Natural killer cell treated with Interleukin-12 subunit alpha and Interleukin-12 subunit beta and Interleukin-15 and Interleukin-18, amount 100 ng/mL, for 72 hours (primary cell): ENCODE data around the gene NAV2. TPM values are rescaled to one million over a fixed set of nuclear protein-coding genes. Genes with fewer than 3 reads are reported as not detected.

ENCODE experiments used
- ATAC-seq, 2 donors: fragments of 150-1000 bp; cut with Tn5 transposase in 1 of 2; sonication (Bioruptor Pico), chemical (Tn5 transposase) in 1 of 2; 2 replicates each; pipeline ENCODE4 v1.10.0; 2021
- DNase-seq: peaks from one replicate; pipeline ENCODE4 v3.0.0; 2022; ENCODE audit warnings: low spot score
- H3K27ac Mint-ChIP-seq, 2 donors: 1 replicate in 1 of 2; 2 replicates in 1 of 2; pipeline ENCODE4 v1.8.0; 2022; ENCODE audit warnings: mixed read lengths in 2 of 2, mild to moderate bottlenecking in 1 of 2, moderate library complexity in 1 of 2
- H3K27me3 Mint-ChIP-seq, 2 donors: 1 replicate in 1 of 2; 2 replicates in 1 of 2; pipeline ENCODE4 v1.8.0; 2022; ENCODE audit warnings: mixed read lengths in 2 of 2
- H3K36me3 Mint-ChIP-seq: one replicate; pipeline ENCODE4 v1.8.0; 2022; ENCODE audit warnings: mixed read lengths
- H3K4me1 Mint-ChIP-seq, 2 donors: 1 replicate in 1 of 2; 2 replicates in 1 of 2; pipeline ENCODE4 v1.8.0; 2022; ENCODE audit warnings: low read depth in 2 of 2, mixed read lengths in 2 of 2, mild to moderate bottlenecking in 1 of 2
- H3K4me3 Mint-ChIP-seq: one replicate; pipeline ENCODE4 v1.8.0; 2022; ENCODE audit warnings: mixed read lengths
- H3K9me3 Mint-ChIP-seq: 2 replicates; pipeline ENCODE4 v1.8.0; 2022; ENCODE audit warnings: mixed read lengths
- total RNA-seq, 2 donors: library from RNA; stranded (reverse); gene quantifications; one replicate each; pipeline ENCODE4 v1.2.3, GENCODE V29; 2022

Gene NAV2
- total RNA-seq, 2 donors from 2014 or later: 0.31 to 0.67 TPM

DNA sequence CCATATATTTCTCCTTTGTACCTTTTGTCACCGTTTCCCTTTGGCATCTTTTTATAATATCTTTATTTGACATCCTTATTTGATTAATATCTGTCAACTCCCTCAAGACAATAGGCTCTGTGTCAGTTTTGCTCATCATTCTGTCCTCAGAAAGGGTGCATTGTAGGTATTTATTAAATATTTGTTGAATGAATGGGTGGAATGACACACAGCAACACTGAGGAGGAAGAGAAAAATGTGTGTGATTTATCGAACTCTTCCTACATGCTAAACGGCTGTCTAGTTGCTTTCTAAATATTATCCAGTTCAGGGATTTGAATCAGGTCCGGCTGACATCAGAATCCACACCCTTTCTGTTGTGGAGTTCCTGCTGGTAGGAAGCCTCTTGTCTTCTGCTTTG is 98.2 kb downstream of the NAV2 start:
- Mint-ChIP-seq H3K36me3 (no peaks in the 10 kb centered on the region), H3K27ac (no peak overlapping the region), H3K9me3 (no peaks in the 10 kb centered on the region), H3K4me3 (no peak overlapping the region), H3K27me3 (peaks cover 11 to 17% of the 10 kb centered on the region in 2 donors), H3K4me1 (peaks cover 0 to 2% of the 10 kb centered on the region in 2 donors)
- DNase-seq (no peak), ATAC-seq (no peak)

DNA sequence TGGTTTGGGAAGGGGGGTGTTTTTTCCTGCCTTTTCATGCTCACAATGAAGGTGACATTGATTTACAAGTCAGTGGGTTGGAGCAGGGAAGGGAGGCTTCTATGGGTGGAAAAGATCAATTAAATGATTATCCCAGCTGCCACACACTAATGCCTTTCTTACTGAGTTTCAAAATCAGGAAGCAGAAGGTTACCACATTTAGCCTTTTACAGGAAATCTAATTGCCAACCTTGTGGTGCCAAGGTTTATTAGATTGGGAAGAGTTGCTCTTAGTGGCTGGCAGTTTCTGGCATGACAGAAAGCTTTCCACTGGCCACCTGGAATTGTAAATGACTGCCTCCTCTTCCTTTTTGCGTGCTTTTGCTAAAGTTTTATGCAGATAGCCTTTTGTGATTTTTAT is 98.7 kb downstream of the NAV2 start:
- Mint-ChIP-seq H3K27ac (no peak overlapping the region), H3K27me3 (peaks cover 13 to 17% of the 10 kb centered on the region in 2 donors), H3K9me3 (no peaks in the 10 kb centered on the region), H3K4me1 (peaks cover 0 to 2% of the 10 kb centered on the region in 2 donors), H3K36me3 (no peaks in the 10 kb centered on the region), H3K4me3 (no peak overlapping the region)
- ATAC-seq: no peak
- no peak for DNase-seq

DNA sequence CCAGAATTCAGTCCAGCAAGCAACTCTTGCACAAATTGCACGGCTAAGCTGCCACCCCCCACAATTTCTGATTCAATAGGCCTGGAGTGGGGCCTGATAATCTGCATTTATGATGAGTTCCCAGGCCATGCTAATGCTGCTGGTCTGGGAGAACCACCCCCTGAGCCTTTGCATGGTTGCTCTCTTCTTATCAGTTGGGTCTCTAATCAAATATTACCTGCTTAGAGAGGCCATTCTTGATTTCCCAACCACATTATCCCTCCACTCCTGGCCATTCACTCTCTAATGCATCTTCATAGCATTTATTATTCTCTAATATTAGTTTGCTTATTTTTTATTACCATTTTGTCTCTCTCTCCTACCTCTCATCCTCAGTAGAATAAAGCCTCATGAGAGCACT is 99.5 kb downstream of the NAV2 start:
- H3K27ac Mint-ChIP-seq: no peak overlapping the region
- H3K9me3 Mint-ChIP-seq: no peaks in the 10 kb centered on the region
- peaks cover 0 to 2% of the 10 kb centered on the region in 2 donors for H3K4me1 Mint-ChIP-seq
- H3K4me3 Mint-ChIP-seq: no peak overlapping the region
- no peaks in the 10 kb centered on the region for H3K36me3 Mint-ChIP-seq
- peaks cover 14 to 17% of the 10 kb centered on the region in 2 donors for H3K27me3 Mint-ChIP-seq
- ATAC-seq: no peak
- no peak for DNase-seq

DNA sequence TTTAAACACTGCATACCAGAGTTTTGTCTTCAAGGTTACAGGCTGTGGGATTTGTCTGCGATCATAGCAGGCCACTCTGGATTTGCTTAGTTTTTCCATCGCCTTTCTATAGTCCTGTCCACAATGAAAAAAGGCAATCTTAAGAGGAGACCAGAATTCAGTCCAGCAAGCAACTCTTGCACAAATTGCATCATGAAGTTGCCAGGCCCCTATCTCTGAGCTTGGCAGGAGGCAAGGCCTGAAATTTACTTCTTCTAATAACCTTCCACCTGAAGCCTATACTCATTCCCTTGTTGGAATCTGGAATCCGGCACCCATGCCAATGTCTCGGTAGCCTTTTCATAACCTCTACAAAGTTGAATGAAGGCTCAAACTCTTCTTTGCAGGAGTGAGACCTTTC is 100.1 kb downstream of the NAV2 start:
- Mint-ChIP-seq H3K9me3 (no peaks in the 10 kb centered on the region), H3K36me3 (no peaks in the 10 kb centered on the region), H3K27me3 (peaks cover 15 to 17% of the 10 kb centered on the region in 2 donors), H3K4me1 (peaks cover 0 to 2% of the 10 kb centered on the region in 2 donors), H3K27ac (no peak overlapping the region), H3K4me3 (no peak overlapping the region)
- ATAC-seq (no peak), DNase-seq (no peak)

DNA sequence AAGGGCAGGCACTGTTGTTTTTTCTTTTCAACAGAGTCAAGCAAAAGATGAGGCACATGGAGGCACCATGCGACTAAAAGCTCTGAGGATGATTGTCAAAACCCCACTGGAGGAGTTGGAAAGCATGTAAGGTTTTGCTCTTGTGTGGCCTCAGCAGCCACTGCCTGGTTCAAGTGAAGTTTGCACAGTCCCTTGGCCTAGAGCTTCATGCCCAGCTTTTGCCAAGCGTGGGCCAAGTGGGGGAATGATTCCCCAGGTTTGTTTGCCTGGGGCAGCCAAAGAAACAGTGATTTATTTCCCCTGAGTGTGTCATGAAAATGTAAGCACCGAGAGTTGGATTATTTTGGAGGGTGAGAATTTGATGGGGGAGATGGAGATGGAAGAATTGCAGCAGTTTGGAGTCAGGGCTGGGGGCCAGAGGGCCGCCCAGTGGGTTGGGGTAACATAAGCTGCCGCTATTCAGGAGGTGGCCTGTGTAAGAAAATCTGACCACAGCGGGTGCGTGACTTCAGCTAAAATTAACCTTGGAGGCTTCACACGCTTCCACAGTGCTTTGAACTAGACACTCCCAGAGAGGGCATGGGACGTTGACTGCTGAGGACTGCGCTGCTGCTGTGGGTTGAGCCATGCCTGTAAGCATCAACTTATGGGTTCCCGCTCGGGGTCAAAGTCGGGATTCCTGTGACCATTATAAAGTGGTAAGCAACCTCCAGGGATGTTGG is 100.7 kb downstream of the NAV2 start:
- DNase-seq: no peak
- peaks cover 17% of the 10 kb centered on the region in 2 donors for H3K27me3 Mint-ChIP-seq
- H3K36me3 Mint-ChIP-seq: no peaks in the 10 kb centered on the region
- H3K4me3 Mint-ChIP-seq: no peak overlapping the region
- no peak for ATAC-seq
- H3K4me1 Mint-ChIP-seq: peaks cover 0 to 2% of the 10 kb centered on the region in 2 donors
- H3K9me3 Mint-ChIP-seq: no peaks in the 10 kb centered on the region
- H3K27ac Mint-ChIP-seq: peak overlapping the region in 1 of 2 donors; percentile 34

DNA sequence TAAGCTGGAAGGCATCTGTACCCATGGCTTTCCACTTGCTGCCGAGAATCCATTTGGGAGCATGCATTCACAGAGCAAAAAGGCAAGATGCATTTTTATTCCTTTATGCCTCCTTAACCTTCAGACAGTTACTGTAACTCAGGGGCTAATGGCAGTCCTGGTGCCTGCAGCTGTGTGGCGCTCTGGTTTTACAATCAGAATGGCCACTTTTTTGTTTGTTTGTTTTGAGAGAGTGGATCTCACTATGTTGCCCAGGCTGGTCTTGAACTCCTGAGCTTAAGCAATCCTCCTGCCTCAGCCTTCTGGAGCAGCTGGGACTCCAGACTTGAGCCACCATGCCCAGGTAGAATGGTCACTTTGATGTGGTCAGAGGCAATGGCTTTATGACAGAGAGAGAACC is 101.8 kb downstream of the NAV2 start:
- no peak for ATAC-seq
- H3K4me1 Mint-ChIP-seq: peaks cover 0 to 2% of the 10 kb centered on the region in 2 donors

DNA sequence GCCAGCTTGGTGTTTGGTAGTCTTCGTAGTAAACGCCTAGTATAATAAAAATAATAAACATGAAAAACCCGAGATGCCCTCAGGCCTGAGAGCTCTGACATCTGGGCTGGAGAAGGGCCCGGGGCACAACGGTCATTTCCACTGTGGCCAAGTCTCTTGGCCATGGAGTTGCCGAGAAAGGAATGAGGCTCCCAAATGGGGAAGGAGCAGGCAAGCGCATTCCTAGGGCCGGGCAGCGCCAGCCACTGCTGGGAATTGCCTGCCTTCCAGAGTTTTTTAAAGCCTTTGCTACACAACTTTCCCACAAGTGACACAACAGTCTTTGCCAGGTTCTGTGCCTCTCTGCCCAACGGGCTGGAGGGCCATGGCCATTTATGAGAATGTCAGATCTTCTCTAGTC is 103.4 kb downstream of the NAV2 start:
- DNase-seq (no peak), ATAC-seq (no peak)
- no peak overlapping the region for H3K4me3 Mint-ChIP-seq
- no peaks in the 10 kb centered on the region for H3K36me3 Mint-ChIP-seq
- H3K27me3 Mint-ChIP-seq: peaks cover 19 to 21% of the 10 kb centered on the region in 2 donors
- peaks cover 0 to 2% of the 10 kb centered on the region in 2 donors for H3K4me1 Mint-ChIP-seq
- H3K9me3 Mint-ChIP-seq: no peaks in the 10 kb centered on the region
- H3K27ac Mint-ChIP-seq: no peak overlapping the region

More for the DNA sequence above, 101.8 kb downstream of the NAV2 start:
- Mint-ChIP-seq H3K4me3 (no peak overlapping the region), H3K9me3 (no peaks in the 10 kb centered on the region), H3K36me3 (no peaks in the 10 kb centered on the region), H3K27me3 (peaks cover 21 to 26% of the 10 kb centered on the region in 2 donors), H3K27ac (no peak overlapping the region)
- DNase-seq: no peak

DNA sequence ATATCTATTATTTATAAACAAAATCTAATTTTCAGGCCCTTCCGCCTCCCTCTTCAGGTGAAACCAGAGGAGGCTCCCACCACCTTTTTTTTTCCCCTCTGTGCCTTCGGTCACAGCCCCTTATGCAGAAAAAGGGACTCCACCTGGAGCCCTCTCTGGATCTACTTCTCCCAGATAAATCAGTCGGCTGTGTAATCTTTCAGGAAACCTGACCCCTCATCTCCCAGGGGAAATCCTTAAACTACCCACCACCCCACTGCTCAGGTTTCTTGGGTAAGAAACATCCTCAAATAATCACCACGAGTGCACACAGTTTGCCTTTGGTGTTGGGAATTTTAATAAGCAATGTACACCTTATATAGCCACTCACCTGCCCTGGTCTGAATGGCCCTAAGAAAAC is 104.2 kb downstream of the NAV2 start:
- peaks cover 0 to 2% of the 10 kb centered on the region in 2 donors for H3K4me1 Mint-ChIP-seq
- ATAC-seq: no peak

DNA sequence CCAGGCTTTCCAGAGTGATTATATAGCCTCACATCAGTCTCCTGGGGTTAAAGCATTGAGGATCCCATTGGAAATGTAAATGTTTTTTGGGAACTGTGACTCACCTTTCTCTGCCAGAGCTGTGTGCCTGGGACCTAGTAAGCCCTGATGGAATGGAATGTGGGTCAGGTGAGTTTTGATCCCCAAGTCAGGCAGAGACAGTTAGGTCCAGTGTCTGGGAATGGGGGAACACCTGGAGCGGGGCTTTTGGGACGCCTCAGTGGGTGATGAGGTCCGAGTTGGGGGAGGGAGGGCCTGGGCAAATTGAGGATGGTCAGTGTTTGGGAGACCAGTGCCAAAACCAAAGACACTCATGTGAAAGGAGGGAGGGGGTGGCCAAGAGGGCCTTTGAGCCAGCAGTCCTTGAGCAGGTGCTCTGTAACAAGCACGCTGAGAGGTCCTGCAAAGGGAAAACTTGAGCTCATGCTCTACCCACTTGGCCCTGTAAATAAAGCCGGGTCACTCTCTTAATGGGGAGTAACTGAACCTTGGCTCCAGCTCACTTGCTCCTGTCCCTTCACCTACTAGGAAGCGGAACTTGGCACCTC is 104.7 kb downstream of the NAV2 start:
- ATAC-seq: no peak
- Mint-ChIP-seq H3K27me3 (peaks cover 26 to 27% of the 10 kb centered on the region in 2 donors), H3K27ac (no peak overlapping the region), H3K4me3 (no peak overlapping the region), H3K9me3 (no peaks in the 10 kb centered on the region), H3K36me3 (no peaks in the 10 kb centered on the region), H3K4me1 (peaks cover 0 to 2% of the 10 kb centered on the region in 2 donors)
- no peak for DNase-seq

More for the DNA sequence above, 104.2 kb downstream of the NAV2 start:
- Mint-ChIP-seq H3K27me3 (peaks cover 20 to 22% of the 10 kb centered on the region in 2 donors), H3K9me3 (no peaks in the 10 kb centered on the region), H3K27ac (no peak overlapping the region), H3K36me3 (no peaks in the 10 kb centered on the region), H3K4me3 (no peak overlapping the region)
- no peak for DNase-seq

DNA sequence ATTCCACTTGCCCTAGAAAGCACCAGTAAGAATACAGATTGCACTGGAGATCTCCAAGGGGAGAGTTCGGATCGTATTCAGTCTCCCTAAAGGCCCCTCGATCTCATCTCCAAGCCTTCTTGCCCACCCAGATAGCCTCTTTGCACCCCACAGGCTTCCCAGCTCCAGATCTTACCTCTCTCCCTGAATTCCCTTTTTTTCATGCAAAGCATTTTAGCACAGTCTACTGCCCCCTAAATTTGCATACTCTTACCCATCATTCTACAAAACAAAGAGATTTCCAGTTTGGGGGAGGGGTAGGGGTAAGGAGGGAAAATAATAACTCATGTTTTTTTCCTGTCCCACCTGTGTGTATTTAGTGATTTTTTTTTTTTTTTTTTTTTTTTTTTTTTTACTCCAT is 105.2 kb downstream of the NAV2 start:
- ATAC-seq (no peak), DNase-seq (no peak)
- peaks cover 27 to 28% of the 10 kb centered on the region in 2 donors for H3K27me3 Mint-ChIP-seq
- H3K4me1 Mint-ChIP-seq: peaks cover 0 to 2% of the 10 kb centered on the region in 2 donors
- no peak overlapping the region for H3K27ac Mint-ChIP-seq
- H3K36me3 Mint-ChIP-seq: no peaks in the 10 kb centered on the region
- H3K9me3 Mint-ChIP-seq: no peaks in the 10 kb centered on the region
- H3K4me3 Mint-ChIP-seq: no peak overlapping the region

DNA sequence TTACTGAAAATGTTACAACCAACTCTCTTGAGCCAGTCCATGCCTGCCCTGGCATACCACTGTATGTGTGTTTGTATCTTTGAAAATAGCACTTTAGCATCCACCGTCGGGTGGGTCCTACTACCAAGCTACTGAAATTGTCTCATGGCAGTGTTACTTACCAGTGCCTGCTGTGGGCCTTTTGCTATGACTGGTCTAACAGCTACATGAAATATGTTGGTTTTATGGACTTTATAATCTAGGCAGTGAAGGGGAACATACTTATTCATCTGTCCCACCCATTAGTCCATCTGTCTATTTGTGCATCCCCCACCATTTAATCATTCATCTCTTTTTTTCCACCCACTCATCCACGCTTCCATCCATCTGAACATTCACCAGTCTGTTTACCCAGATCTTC is 106.0 kb downstream of the NAV2 start:
- Mint-ChIP-seq H3K4me3 (no peak overlapping the region), H3K36me3 (no peaks in the 10 kb centered on the region), H3K27ac (no peak overlapping the region), H3K27me3 (peaks cover 22 to 28% of the 10 kb centered on the region in 2 donors), H3K9me3 (no peaks in the 10 kb centered on the region), H3K4me1 (no peaks in the 10 kb centered on the region)
- ATAC-seq (no peak), DNase-seq (no peak)

DNA sequence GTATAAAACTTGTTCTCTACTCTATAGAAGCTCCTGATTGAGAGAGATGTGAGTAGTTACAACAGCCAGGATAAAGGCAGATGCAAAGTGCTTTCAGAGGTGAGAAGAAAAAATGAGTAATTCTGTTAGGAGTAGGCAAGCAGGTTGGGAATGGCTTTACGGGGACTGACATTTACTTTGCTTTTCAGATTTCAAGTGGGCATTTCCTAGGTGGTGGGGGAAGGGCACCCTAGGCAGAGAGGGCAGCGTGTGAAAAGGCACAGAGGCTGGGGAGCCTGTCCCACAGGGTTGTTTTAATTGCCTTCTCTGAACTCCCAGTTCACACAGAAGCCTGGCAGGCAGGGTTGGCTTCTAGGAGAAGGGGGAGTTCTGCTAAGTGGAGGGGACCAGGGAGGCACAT is 106.5 kb downstream of the NAV2 start:
- Mint-ChIP-seq H3K4me1 (no peaks in the 10 kb centered on the region), H3K9me3 (no peaks in the 10 kb centered on the region), H3K27me3 (peaks cover 22 to 28% of the 10 kb centered on the region in 2 donors), H3K4me3 (no peak overlapping the region), H3K36me3 (no peaks in the 10 kb centered on the region), H3K27ac (no peak overlapping the region)
- DNase-seq (no peak), ATAC-seq (no peak)

DNA sequence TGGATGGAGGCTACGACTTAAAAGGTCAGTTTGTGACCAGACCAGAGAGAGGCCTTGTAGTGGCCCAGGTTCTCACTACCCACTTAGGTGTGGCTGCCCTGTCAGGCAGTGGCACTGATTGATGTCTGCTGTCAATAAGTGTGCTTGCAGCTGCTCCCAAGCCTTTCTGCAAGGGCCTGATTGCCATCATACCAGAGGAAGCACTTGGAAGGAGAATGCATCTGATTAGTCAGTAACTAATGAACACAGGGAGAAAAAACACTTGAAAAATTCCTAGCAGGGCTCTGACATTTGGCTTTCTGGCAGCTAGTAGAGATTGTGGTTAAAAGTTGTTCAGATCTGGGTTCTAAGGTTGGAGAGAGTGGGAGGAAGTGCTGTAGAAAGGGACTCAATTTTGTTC is 107.5 kb downstream of the NAV2 start:
- Mint-ChIP-seq H3K4me3 (no peak overlapping the region), H3K27me3 (peaks cover 22 to 28% of the 10 kb centered on the region in 2 donors), H3K4me1 (no peaks in the 10 kb centered on the region), H3K9me3 (no peaks in the 10 kb centered on the region), H3K36me3 (no peaks in the 10 kb centered on the region), H3K27ac (no peak overlapping the region)
- ATAC-seq (no peak), DNase-seq (no peak)

DNA sequence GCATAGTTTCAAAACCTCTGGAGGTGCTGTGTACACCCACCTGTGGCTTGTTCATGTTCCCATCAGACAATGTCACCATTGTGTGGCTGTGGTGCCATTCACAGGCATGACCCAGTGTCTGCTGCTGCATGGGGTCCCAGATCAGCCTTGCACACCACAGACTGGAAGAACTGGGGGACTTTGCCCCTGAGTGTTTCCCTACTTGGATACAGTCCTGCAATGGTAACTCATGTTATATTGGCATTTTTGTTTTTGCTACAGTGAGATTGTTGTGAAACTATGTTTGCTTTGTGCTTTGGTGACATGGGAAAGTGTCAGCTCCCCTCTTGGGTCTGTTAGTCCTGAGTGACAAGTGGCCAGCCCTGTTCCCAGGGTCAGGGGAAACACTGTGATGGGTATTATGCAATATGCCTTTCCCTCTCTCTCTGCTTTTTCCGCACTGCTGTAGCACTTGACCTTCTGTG is 108.8 kb downstream of the NAV2 start:
- H3K36me3 Mint-ChIP-seq: no peaks in the 10 kb centered on the region
- DNase-seq (no peak), ATAC-seq (no peak)
- H3K27ac Mint-ChIP-seq: no peak overlapping the region
- H3K4me3 Mint-ChIP-seq: no peak overlapping the region
- H3K4me1 Mint-ChIP-seq: no peaks in the 10 kb centered on the region
- peaks cover 19 to 28% of the 10 kb centered on the region in 2 donors for H3K27me3 Mint-ChIP-seq
- no peaks in the 10 kb centered on the region for H3K9me3 Mint-ChIP-seq
